IPS DF 19.7 (cell line): ENCODE measurements around the gene DTX1.

Experiments used
- DNase-seq: peaks from one replicate; pipeline ENCODE4 v3.0.0-alpha.2; 2013; ENCODE audit warnings: low read depth, low spot score

Gene DTX1

DNA sequence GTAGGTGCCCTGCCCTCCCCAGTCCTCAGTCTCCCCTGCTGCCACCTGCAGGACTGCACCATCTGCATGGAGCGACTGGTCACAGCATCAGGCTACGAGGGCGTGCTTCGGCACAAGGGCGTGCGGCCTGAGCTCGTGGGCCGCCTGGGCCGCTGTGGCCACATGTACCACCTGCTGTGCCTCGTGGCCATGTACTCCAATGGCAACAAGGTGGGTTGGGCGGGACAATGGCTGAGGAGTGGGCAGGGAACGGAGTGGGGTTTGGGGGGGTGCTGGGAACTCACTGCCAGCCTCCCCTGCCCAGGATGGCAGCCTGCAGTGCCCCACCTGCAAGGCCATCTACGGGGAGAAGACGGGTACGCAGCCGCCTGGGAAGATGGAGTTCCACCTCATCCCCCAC lies 38.2 kb downstream of the DTX1 start:
- no peak for DNase-seq

DNA sequence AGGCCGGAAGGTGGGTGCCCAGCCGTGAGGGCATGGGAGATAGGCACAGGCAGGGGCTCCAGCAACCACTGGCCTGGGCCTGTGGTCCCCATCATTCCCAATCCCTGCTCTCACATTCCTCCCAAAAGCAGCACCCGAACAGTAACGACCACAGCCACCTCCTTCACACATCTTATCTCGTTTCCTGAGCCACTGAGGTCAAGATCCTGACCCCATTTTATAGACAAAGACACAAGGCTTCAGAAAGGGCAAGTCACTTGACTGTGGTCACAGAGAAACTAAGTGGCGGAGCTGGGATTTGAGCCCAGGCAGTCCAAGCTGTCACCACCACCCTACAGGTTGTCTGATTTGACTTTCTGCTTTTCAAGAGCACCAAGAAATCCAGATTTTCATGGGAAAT lies 38.9 kb downstream of the DTX1 start:
- no peak for DNase-seq

DNA sequence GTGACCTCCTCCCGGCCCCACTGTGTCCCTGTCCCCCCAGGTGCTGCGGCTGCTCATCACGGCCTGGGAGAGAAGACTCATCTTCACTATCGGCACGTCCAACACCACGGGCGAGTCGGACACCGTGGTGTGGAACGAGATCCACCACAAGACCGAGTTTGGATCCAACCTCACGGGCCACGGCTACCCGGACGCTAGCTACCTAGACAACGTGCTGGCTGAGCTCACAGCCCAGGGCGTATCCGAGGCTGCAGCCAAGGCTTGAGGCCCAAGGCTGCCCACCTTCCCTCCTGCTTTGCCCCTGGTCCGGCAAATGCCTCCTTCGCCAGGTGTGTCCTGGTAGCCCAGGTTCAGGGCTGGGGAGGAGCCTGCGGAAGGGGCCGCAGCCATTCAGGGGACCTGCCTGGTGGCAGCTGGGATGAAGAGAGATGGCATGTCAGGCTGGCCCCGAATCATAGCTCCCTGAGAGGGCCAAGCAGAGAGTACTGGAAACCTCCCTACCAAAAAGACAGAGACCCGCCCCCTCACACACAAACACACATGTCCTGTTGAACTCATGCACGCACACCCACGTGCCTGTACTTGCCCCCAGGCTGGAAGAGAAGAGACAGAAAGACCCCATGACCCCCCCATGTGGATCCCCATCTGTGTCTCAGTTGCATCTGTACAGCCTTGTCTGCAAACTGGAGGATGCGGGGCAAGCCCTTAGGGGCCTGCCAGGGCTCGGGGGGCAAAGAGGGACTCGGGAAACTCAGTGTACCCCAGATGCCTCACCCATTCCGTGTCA lies 40.3 kb downstream of the DTX1 start:
- no peak for DNase-seq

DNA sequence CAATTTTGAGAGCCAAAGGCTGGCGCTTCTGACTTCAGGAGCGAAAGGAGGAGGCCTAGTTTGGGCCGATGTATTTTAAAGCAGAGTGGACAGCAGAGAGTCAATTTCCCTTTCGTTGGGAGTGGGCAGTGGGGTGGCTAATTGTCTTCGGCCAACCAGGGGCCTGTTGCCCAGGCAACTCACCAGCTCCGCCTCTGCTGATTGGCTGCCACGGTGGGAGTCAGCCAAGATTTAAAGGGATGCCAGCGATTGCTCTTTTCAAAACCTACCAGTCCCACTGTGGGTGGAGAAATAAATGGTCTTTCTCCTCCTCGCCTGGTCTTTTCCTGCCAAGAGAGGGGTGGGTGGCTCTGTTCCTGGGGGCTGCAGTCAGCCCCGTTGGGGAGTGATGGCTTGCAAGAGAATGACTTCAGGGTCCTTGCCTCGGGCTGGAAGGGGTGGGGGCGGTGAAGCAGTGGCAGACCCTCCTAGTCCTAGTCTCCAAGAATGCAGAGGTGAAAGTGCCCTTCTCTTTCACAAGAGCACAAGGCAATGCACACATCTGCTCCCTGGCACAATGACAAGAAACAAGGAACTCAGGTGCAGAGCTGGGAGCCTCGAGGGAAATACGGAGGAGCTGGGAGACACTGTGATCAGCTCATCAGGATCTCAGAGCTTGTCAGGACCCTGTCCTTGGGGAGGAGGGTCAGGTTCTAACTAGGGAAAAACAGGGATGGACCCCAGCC lies 41.3 kb downstream of the DTX1 start:
- no peak for DNase-seq

DNA sequence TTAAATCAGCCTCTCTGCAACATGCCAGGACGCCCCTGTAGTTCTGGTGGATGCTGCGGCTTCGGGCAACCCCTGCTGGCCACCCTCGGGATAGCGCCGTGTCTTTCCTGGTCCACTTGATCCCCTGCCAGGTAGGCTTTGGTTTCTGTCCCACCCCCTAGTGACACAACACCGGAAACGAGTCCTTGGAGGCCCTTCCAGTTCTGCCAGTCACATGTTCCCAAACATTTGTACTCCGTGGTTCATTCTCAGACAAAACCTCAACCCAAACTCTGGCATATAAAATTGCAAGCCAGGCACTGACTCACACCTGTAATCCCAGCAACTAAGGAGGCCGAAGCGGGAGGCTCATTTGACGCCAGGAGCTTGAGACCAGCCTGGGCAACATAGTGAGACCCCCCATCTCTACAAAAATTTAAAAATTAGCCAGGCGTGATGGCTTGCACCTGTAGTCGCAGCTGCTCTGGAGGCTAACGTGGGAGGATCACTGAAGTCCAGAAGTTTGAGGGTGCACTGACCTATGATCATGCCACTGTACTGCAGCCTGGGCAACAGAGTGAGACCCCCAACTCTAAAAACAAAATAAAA lies 42.0 kb downstream of the DTX1 start:
- peak; percentile 72 for DNase-seq

DNA sequence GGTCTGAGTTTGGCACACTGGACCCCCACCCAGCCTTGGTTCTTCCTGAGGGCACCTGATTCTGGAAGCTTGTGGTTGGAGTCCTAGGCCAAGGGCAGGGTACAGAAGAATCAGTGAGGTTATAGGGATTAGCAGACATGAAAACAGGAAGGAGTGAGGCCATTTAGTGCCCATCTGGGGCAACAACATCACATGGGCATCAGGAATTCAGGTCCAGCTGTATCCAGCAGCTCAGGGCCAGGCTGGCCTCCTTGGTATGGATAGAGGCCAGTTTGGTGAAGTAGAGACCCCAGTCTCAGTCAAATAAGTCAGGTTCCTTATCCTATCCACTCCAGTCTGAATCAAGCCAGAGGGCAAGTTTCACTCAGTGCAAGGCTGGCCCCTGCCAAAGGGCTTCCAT lies 42.8 kb downstream of the DTX1 start:
- no peak for DNase-seq

DNA sequence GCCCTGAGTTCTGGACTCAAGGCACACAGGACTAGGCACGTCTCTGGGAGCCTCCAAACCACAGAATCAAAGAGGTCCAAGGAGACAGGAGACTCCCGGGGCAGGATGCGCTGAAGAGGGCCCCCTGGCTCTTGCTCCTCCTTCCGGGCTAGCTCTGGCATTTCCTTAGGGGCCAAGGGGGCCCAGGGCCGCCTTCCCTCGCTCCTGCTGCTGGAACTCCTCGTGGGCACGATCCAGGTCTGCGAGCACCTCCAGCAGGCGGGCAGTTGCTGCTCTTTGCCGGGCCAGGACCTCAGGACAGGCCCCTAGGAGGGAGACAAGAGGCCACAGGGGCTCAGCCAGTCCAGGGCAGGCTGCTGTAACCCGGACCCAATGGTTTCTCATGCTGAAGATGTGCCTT lies 43.2 kb downstream of the DTX1 start:
- DNase-seq = no peak

DNA sequence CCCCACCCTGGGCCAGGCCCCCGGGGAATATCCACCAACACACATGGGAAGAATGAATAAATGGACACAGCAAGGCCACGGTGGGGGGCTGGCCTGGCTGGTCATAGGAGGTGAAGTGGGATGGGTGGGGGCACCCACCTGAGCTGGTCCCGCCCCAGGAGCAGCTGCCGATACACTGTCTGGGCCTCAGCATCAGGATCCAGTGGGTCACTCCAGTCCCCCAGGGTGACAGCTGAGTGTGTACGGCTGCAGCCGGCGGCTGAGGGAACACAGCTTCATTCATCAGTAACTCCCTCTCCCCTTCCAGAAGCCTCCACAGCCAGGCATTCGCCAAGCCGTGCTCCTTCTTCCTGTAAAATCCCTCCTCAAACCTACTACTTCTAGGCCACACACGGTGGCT lies 45.2 kb downstream of the DTX1 start:
- no peak for DNase-seq

DNA sequence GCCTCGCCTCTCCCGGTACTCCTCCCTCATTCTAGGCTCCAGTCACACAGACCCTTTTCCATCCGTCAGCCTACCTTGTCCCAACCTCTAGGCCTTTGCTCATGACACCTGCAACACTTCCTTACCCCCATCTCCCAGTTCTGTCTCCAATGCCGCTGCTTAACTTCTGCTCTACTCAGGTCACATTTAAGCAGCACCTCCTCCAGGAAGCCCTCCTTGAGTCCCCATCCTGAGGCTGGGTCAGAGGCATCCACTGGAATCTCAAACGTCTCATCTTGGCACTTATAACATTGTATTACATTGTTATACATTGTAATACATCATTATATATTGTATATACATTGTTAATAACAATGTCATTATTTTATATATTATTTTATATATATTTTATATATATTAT lies 46.3 kb downstream of the DTX1 start:
- no peak for DNase-seq

DNA sequence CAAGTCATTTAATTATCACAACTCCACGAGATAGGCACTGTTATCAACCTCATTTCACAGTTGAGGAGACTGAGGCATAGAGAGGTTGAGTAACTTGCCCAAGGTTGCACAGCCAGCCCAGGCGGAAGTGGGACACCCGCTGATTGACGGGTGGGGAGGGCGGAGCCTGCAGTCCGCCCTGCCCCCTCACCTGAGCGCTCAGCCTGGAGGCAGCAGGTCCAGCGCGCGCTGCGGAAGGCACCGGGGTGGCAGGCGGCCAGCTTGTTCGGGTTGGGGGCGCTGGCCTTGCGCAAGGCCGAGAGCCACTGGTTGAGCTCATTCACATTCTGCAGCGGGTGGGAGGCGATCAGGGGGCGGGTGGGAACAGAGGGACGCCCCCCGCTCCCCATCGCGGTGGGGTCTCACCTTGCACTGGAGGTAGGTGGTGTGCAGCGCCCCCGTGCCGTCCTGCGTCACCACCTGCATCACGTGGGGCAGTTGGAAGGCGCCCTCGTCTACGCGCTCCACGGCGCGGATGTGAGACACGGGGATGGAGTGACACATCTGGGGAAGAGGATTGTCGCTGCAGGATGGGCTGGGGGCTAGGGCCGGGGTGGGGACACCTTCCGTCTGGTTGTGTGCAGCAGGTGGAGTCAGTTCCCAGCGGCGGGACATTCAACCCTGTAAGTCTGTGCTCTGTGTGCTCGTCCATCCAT lies 47.4 kb downstream of the DTX1 start:
- DNase-seq = no peak

DNA sequence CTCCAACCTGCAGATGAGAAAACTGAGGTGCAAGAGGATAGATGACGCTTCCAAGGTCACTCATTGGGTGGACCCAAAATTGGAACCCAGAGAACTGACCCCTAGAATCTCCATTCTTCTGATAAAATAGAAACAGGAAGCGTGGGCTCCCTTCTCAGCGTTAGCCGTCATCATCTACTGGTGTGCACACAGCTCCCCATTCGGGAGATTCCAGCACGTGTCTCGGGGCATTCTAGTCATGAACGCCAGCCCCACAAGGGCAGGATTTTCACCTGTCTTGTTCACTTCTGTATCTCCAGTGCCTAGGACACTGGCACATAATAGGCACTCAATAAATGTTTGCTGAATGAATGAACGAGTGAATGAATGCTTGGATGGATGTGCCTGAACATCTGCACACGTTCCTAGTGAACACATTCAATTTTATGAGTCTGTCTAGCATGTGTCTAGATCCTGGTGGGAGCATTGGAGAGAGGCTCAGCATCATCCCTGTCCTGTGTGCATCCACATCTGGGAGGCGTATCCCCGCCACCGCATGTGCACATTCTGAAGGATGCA lies 48.5 kb downstream of the DTX1 start:
- no peak for DNase-seq

DNA sequence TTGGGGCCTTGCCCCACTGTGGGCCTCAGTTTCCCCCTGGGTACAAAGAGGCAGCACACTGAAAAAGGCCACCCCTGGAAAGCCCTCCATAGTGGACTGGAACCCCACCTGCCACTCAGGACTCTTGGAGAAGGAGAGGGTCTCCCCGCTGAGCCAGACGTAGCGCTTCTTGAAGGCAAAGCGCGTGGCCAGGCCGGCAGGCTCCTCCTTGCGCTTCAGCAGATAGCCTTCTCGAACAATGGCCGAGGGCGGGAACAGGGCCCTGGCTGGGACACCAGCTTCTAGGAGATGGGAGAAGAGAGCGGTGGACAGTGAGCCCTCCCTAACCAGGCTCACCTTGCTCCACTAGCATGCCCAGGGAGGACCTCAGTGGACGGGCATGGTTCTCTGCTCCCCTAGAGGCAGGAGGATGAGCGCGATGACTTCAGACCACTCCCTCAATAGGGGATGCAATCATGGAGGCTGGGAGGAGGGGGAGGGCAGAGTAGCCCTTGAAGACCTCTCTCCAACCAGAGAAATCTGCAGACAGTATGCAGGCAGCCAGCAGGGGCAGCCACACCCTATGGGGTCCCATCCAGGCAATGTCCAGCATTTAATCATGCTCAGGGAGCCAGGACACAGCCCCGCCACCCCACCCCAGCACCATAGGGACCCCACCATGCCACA lies 49.2 kb downstream of the DTX1 start:
- no peak for DNase-seq

DNA sequence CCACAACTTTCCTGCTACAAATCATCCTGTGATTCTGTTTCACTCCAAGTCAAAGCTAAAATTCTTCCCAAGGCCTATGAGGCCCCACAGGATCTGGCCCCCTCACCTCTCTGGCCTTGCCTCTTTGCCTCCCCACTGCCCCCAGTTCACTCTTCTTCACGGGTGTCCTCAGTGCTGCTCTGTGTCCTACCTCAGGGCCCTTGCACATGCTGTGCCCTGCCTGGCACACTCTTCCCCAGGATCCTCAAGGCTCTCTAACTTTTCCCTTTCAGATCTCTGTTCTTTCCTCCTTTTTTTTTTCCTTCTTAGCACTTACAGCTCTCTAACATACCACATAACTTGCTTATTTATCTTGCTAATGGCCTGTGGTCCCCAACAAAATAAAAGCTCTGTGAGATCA lies 49.8 kb downstream of the DTX1 start:
- no peak for DNase-seq

DNA sequence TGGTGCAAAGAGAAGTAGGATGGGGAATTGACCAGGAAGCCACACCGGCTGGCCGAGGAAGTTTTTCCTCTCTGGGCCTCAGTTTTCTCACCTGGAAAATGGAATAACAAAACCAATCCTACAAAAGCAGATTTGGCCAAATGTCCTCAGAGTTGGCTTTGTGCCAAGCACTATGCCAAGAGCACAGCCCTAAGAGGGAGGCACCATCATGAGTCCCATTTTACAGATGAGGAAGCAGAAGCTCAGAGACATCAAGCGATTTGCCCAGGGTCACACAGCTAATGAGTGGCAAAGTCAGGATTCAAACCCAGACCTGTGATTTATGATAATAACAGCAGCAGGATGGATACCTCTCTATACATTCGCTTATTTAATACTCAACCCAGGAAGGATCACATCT lies 51.8 kb downstream of the DTX1 start:
- no peak for DNase-seq

DNA sequence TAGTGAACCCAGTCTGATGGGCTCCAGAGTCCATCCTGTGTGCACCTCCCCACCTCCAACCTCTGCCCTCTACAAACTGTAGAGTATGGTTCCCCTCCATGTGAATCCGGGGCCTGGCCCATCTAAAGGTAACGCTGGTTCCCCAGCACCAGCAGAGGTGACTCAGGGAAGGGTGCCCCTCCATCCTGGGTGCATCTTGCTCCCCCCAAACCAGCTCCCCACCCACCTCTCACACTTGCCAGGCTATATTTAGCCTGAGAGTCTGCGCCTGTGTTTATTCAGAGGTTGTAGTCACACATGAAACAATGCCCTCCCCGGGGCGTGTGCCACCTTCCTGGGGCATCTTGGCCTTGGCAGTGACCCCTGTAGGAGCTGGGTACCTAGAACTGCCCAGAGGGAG lies 52.8 kb downstream of the DTX1 start:
- no peak for DNase-seq

DNA sequence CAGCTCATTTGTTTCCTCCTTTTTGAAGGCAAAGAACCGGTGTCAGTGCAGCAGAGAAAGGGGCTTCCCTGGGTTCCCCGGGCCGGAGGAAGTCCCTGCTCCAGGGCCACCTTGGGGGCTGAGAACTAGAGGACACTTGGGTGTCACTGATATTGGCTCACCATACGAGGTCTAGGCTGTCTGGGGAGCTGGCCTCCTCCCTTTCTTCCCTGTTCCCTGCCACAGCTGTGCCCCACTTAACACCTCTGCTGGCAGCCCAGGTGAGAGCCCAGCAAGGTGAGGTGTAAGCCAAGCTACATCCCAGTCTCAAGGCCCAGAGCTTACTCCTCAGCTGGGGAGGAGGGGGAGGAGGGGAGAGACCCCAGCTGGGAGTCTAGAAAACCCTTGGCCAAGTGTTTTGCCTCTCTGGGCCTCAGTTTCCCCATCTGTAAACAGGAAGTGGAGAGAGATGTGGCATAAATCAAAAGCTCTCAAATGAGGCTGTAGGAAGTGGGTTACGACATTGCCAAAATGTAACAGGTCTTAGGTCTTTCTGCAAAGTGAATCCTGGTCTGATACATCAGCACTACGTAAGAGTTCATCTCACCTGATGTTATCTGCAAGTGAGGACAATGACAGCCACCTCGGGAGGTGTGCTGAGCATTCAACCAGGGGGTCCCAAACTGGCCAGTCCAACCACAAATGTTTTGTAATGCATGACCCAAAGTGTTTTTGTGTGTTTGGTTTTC lies 53.5 kb downstream of the DTX1 start:
- no peak for DNase-seq

DNA sequence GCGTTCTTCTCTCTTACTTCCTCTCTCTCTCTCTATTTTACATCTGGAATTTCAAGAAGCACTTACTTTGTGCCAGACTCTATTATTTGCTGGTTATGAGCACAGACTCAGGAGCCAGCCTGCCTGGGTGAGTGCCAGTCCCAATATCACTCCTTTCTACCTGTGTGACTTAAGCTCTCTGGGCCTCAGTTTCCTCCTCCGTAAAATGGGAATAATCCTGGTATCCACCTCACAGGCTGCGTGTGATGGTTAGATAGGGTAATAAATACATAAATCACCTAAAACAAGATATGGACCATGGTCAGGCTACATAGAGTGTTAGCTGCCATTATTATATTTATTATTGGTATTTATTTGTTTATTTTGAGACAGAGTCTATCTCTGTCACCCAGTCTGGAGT lies 54.7 kb downstream of the DTX1 start:
- DNase-seq = no peak

DNA sequence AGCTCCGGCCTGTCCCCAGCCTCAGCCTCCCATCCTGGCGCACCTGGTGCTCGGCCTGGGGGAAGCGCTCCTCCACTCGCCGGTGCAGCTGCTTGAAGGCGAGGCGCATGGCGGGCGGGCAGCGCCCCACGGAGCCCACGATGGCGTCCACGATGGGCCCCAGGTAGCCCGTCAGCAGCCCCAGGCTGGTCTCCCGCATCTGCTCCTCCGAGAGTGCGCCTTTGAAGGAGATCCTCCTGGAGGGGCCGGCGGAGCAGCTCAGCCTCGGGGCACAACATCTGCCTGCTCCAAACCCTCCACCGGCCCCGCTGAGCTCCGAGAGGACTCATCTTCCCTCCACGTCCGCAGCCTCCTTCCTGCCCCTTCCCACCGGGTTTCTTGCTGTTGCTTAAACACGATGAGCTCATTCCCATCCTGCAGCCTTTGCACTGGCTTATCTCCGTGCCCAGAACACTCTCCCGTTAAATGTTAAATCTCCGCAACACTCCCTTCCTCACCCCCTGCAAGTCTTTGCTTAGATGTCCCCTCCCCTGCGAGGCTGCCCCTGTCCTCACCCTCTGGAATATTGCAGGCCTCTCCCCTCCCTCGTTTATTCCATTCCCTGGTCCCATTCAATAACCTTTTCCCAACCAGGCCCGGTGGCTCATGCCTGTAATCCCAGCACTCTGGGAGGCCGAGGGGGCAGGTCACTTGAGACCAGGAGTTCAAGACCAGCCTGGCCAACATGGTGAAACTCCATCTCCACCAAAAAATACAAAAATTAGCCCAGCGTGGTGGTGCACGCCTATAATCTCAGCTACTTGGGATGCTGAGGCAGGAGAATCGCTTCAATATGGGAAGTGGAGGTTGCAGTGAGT lies 55.7 kb downstream of the DTX1 start:
- no peak for DNase-seq

DNA sequence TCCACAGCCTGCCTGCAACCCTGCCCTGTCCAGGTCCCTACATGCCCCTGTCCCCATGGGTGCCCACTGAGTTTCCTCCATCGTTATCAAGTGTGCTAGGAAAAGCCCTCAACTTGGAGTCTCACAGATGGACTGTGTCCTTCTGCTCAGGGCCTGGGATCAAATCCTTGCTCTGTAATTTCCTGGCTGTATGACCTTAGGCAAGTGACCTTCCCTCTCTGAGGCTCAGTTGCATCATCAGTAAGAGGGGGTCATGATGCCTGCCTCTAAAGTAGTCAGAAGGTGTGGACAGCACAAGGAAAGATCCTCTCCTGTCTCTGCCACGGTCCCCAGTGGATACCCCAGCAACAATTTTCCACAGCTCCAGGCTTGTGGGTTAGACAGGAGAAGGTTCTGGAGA lies 56.9 kb downstream of the DTX1 start:
- DNase-seq = no peak
